Measurements from ENCODE around the gene PPM1D. TPM values are rescaled to one million over a fixed set of nuclear protein-coding genes. Genes with fewer than 3 reads are reported as not detected.
A peak's percentile ranks its signal among the peaks of the same experiment; 100 is the strongest.
"Not testable (repeated sequence)": the region's sequence is repeated elsewhere in the genome, so short reads cannot be mapped to it uniquely, and the experiment has no call there.

Gene PPM1D
- total RNA-seq = 10 to 100 TPM; 17.1 to 20.3 TPM
- polyA plus RNA-seq (ENCODE audit: insufficient read length in 6 of 6) = 10 to 100 TPM; 20.3 to 27.0 (median 22.5) TPM
- long read RNA-seq, donor 1, full-length matches to known transcripts = 13 of 23 reads
- long read RNA-seq, donor 1, partial matches to known transcripts = 10 of 23 reads
- long read RNA-seq, donor 1, other reads (novel, unspliced or antisense) = 0 of 23 reads
- long read RNA-seq, donor 2, full-length matches to known transcripts = 8 of 8 reads
- long read RNA-seq, donor 2, partial matches to known transcripts = 0 of 8 reads
- long read RNA-seq, donor 2, other reads (novel, unspliced or antisense) = 0 of 8 reads
- long read RNA-seq, donor 3, full-length matches to known transcripts = 7 of 7 reads
- long read RNA-seq, donor 3, partial matches to known transcripts = 0 of 7 reads
- long read RNA-seq, donor 3, other reads (novel, unspliced or antisense) = 0 of 7 reads
- long read RNA-seq, donor 4, full-length matches to known transcripts = 5 of 7 reads
- long read RNA-seq, donor 4, partial matches to known transcripts = 0 of 7 reads
- long read RNA-seq, donor 4, other reads (novel, unspliced or antisense) = 2 of 7 reads
- long read RNA-seq, donor 5, full-length matches to known transcripts = 6 of 6 reads
- long read RNA-seq, donor 5, partial matches to known transcripts = 0 of 6 reads
- long read RNA-seq, donor 5, other reads (novel, unspliced or antisense) = 0 of 6 reads
- long read RNA-seq, donor 6, full-length matches to known transcripts = 7 of 7 reads
- long read RNA-seq, donor 6, partial matches to known transcripts = 0 of 7 reads
- long read RNA-seq, donor 6, other reads (novel, unspliced or antisense) = 0 of 7 reads
- long read RNA-seq, donor 7, full-length matches to known transcripts = 7 of 7 reads
- long read RNA-seq, donor 7, partial matches to known transcripts = 0 of 7 reads
- long read RNA-seq, donor 7, other reads (novel, unspliced or antisense) = 0 of 7 reads
- long read RNA-seq, donor 8, full-length matches to known transcripts = 14 of 14 reads
- long read RNA-seq, donor 8, partial matches to known transcripts = 0 of 14 reads
- long read RNA-seq, donor 8, other reads (novel, unspliced or antisense) = 0 of 14 reads
- long read RNA-seq, donor 9 = 0 reads
- long read RNA-seq, donor 10, full-length matches to known transcripts = 2 of 5 reads
- long read RNA-seq, donor 10, partial matches to known transcripts = 2 of 5 reads
- long read RNA-seq, donor 10, other reads (novel, unspliced or antisense) = 1 of 5 reads
- long read RNA-seq, donor 11 = 0 reads
- long read RNA-seq, donor 12, full-length matches to known transcripts = 2 of 2 reads
- long read RNA-seq, donor 12, partial matches to known transcripts = 0 of 2 reads
- long read RNA-seq, donor 12, other reads (novel, unspliced or antisense) = 0 of 2 reads

- no peaks in the 10 kb centered on the region for H3K36me3 ChIP-seq
- ATAC-seq (peak; percentile 92), DNase-seq (peak; percentile 99 to 100 (median 100))
- intact Hi-C loops (cut with DNase I) = no loop called here
- peak in 1 of 2 donors; percentile 56 for TF ChIP-seq CTCF (IDR thresholded peaks at IDR 0.05)
- H3K27me3 ChIP-seq = no peaks in the 10 kb centered on the region
- H3K4me3 ChIP-seq = peak within 1 kb of the TSS; percentile 88 to 97
- H3K9me3 ChIP-seq = no peaks in the 10 kb centered on the region
- H3K4me1 ChIP-seq = peaks cover 0 to 47% of the 10 kb centered on the region in 2 donors
- H3K27ac ChIP-seq = peak within 1 kb of the TSS; percentile 98
Observed at GRCh38 chr17:60599620-60600489, at the start of gene PPM1D. Gene PPM1D (plus strand): TSS chr17:60600193. CDS start chr17:60600415, 222 bp downstream.

- intact Hi-C loops (cut with DNase I); H3K36me3 ChIP-seq; ATAC-seq; DNase-seq; H3K27ac ChIP-seq; H3K27me3 ChIP-seq; H3K9me3 ChIP-seq; H3K4me3 ChIP-seq; H3K4me1 ChIP-seq: not testable (repeated sequence)
Observed at GRCh38 chr17:60552255-60552654, 47.7 kb upstream of the PPM1D start.

- ATAC-seq (peak; percentile 84), DNase-seq (peak in 1 of 4 donors; percentile 75)
- intact Hi-C loops (cut with DNase I) = no loop called here
- no peak overlapping the region for H3K4me3 ChIP-seq
- no peak for TF ChIP-seq CTCF (IDR thresholded peaks at IDR 0.05)
- H3K4me1 ChIP-seq = no peaks in the 10 kb centered on the region
- H3K9me3 ChIP-seq = peaks cover 0 to 5% of the 10 kb centered on the region in 2 donors
- no peaks in the 10 kb centered on the region for H3K27me3 ChIP-seq
- no peak overlapping the region for H3K27ac ChIP-seq
- H3K36me3 ChIP-seq = no peaks in the 10 kb centered on the region
Observed at GRCh38 chr17:60554377-60554788, 45.6 kb upstream of the PPM1D start.

- Histone ChIP-seq H3K27ac (no peak overlapping the region), H3K36me3 (no peaks in the 10 kb centered on the region), H3K9me3 (peaks cover 0 to 5% of the 10 kb centered on the region in 2 donors), H3K27me3 (no peaks in the 10 kb centered on the region), H3K4me1 (no peaks in the 10 kb centered on the region), H3K4me3 (no peak overlapping the region)
- DNase-seq (no peak), ATAC-seq (no peak)
- no peak for TF ChIP-seq CTCF (IDR thresholded peaks at IDR 0.05)
- intact Hi-C loops (cut with DNase I) = no loop called here
Observed at GRCh38 chr17:60555786-60556185, 44.2 kb upstream of the PPM1D start.
